Measurements from ENCODE around the gene MARK4. TPM values are rescaled to one million over a fixed set of nuclear protein-coding genes. Genes with fewer than 3 reads are reported as not detected.

The MARK4 gene
- total RNA-seq, 1 donor from 2014 or later = 165 TPM

GRCh38 chr19:45244133-45244794 lies 6.8 kb upstream of the MARK4 start:
- no peak for TF ChIP-seq CTCF (IDR thresholded peaks at IDR 0.05; ENCODE audit: unreplicated experiment)
- Mint-ChIP-seq H3K36me3 (ENCODE audit: low read depth, unreplicated experiment) (no peaks in the 10 kb centered on the region), H3K4me3 (ENCODE audit: unreplicated experiment) (peak overlapping the region; percentile 53), H3K4me1 (ENCODE audit: unreplicated experiment) (peaks cover 31% of the 10 kb centered on the region), H3K27ac (ENCODE audit: unreplicated experiment) (peak overlapping the region; percentile 22), H3K9me3 (ENCODE audit: unreplicated experiment) (no peaks in the 10 kb centered on the region), H3K27me3 (ENCODE audit: unreplicated experiment) (peaks cover 9% of the 10 kb centered on the region)
- DNase-seq (ENCODE audit: low spot score) = no peak

- H3K36me3 Mint-ChIP-seq (ENCODE audit: low read depth, unreplicated experiment) = no peaks in the 10 kb centered on the region
- peaks cover 9% of the 10 kb centered on the region for H3K27me3 Mint-ChIP-seq (ENCODE audit: unreplicated experiment)
- no peaks in the 10 kb centered on the region for H3K9me3 Mint-ChIP-seq (ENCODE audit: unreplicated experiment)
- peak within 1 kb of the TSS; percentile 22 for H3K27ac Mint-ChIP-seq (ENCODE audit: unreplicated experiment)
- DNase-seq (ENCODE audit: low spot score) = no peak
- H3K4me3 Mint-ChIP-seq (ENCODE audit: unreplicated experiment) = peak within 1 kb of the TSS; percentile 53
- TF ChIP-seq CTCF (IDR thresholded peaks at IDR 0.05; ENCODE audit: unreplicated experiment) = no peak
- H3K4me1 Mint-ChIP-seq (ENCODE audit: unreplicated experiment) = peaks cover 31% of the 10 kb centered on the region
These were observed 5.7 kb upstream of the MARK4 start, which contains the start of gene EXOC3L2 for GRCh38 chr19:45245334-45245787. EXOC3L2 (minus strand) TSS chr19:45245407; CDS start chr19:45239045, 6,362 bp downstream.

GRCh38 chr19:45245826-45246225 lies 5.2 kb upstream of the MARK4 start:
- DNase-seq (ENCODE audit: low spot score) = no peak
- Mint-ChIP-seq H3K9me3 (ENCODE audit: unreplicated experiment) (no peaks in the 10 kb centered on the region), H3K36me3 (ENCODE audit: low read depth, unreplicated experiment) (peaks cover 2% of the 10 kb centered on the region), H3K27me3 (ENCODE audit: unreplicated experiment) (peaks cover 11% of the 10 kb centered on the region), H3K4me1 (ENCODE audit: unreplicated experiment) (peaks cover 33% of the 10 kb centered on the region), H3K4me3 (ENCODE audit: unreplicated experiment) (no peak overlapping the region), H3K27ac (ENCODE audit: unreplicated experiment) (no peak overlapping the region)
- TF ChIP-seq CTCF (IDR thresholded peaks at IDR 0.05; ENCODE audit: unreplicated experiment) = no peak

GRCh38 chr19:45247136-45247535 lies 3.9 kb upstream of the MARK4 start:
- peaks cover 3% of the 10 kb centered on the region for H3K36me3 Mint-ChIP-seq (ENCODE audit: low read depth, unreplicated experiment)
- peaks cover 26% of the 10 kb centered on the region for H3K4me1 Mint-ChIP-seq (ENCODE audit: unreplicated experiment)
- no peaks in the 10 kb centered on the region for H3K9me3 Mint-ChIP-seq (ENCODE audit: unreplicated experiment)
- H3K27me3 Mint-ChIP-seq (ENCODE audit: unreplicated experiment) = peaks cover 12% of the 10 kb centered on the region
- H3K4me3 Mint-ChIP-seq (ENCODE audit: unreplicated experiment) = no peak overlapping the region
- TF ChIP-seq CTCF (IDR thresholded peaks at IDR 0.05; ENCODE audit: unreplicated experiment) = no peak
- DNase-seq (ENCODE audit: low spot score) = no peak
- H3K27ac Mint-ChIP-seq (ENCODE audit: unreplicated experiment) = no peak overlapping the region

- TF ChIP-seq CTCF (IDR thresholded peaks at IDR 0.05; ENCODE audit: unreplicated experiment) = no peak
- peaks cover 35% of the 10 kb centered on the region for H3K4me1 Mint-ChIP-seq (ENCODE audit: unreplicated experiment)
- peak overlapping the region; percentile 68 for H3K4me3 Mint-ChIP-seq (ENCODE audit: unreplicated experiment)
- H3K27me3 Mint-ChIP-seq (ENCODE audit: unreplicated experiment) = peaks cover 12% of the 10 kb centered on the region
- H3K36me3 Mint-ChIP-seq (ENCODE audit: low read depth, unreplicated experiment) = peaks cover 10% of the 10 kb centered on the region
- H3K27ac Mint-ChIP-seq (ENCODE audit: unreplicated experiment) = peak overlapping the region; percentile 42
- no peak for DNase-seq (ENCODE audit: low spot score)
- no peaks in the 10 kb centered on the region for H3K9me3 Mint-ChIP-seq (ENCODE audit: unreplicated experiment)
These were observed 1.6 kb upstream of the MARK4 start for GRCh38 chr19:45249261-45250033.

Data from endothelial cell (in vitro differentiated cells).